PFSK-1 (cell line): ENCODE measurements around the gene LAMTOR3.

Experiments used
- POLR2AphosphoS5 ChIP-seq: IDR thresholded peaks from 2 replicates; pipeline ENCODE4 v1.6.1; 2012; ENCODE audit warnings: low read depth, mild to moderate bottlenecking, control low read depth, low read length, moderate library complexity
- TAF1 ChIP-seq: IDR thresholded peaks from 2 replicates; pipeline ENCODE4 v1.6.1; 2012; ENCODE audit warnings: low read length, control low read depth, borderline replicate concordance; ENCODE audit not compliant: insufficient read depth
- TF ChIP-seq, protein P1 (sequence below), 2 experiments: IDR thresholded peaks; 2 replicates each; pipeline versions ENCODE4 v1.6.1 to v1.8.0; 2011 to 2012; ENCODE audit warnings: low read depth in 2 of 2, low read length in 2 of 2, control low read depth in 1 of 2, inconsistent platforms in 1 of 2, mild to moderate bottlenecking in 1 of 2, moderate library complexity in 1 of 2; ENCODE audit not compliant: insufficient read depth in 1 of 2

DNA sequence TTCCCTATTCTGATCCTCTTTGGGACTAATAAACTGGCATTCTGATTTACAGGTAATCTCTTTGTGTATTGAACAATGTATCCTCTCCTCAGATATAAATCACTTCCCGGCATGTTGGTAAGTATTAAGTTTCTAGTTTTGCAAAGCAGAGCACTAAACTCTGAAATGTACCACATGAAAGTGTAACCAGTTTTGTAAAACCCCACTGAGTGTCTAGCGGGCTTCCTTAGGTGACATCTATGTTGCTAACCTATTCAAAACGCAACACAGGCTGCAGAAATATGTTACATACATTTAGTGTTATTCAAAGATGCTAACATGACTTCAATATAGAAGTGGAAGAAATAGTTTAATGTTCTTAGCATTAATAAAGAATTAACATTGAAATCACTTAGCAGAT lies 26.9 kb upstream of the LAMTOR3 start:
- TF ChIP-seq TAF1 (no peak), POLR2AphosphoS5 (no peak)
- TF ChIP-seq, protein P1, sequence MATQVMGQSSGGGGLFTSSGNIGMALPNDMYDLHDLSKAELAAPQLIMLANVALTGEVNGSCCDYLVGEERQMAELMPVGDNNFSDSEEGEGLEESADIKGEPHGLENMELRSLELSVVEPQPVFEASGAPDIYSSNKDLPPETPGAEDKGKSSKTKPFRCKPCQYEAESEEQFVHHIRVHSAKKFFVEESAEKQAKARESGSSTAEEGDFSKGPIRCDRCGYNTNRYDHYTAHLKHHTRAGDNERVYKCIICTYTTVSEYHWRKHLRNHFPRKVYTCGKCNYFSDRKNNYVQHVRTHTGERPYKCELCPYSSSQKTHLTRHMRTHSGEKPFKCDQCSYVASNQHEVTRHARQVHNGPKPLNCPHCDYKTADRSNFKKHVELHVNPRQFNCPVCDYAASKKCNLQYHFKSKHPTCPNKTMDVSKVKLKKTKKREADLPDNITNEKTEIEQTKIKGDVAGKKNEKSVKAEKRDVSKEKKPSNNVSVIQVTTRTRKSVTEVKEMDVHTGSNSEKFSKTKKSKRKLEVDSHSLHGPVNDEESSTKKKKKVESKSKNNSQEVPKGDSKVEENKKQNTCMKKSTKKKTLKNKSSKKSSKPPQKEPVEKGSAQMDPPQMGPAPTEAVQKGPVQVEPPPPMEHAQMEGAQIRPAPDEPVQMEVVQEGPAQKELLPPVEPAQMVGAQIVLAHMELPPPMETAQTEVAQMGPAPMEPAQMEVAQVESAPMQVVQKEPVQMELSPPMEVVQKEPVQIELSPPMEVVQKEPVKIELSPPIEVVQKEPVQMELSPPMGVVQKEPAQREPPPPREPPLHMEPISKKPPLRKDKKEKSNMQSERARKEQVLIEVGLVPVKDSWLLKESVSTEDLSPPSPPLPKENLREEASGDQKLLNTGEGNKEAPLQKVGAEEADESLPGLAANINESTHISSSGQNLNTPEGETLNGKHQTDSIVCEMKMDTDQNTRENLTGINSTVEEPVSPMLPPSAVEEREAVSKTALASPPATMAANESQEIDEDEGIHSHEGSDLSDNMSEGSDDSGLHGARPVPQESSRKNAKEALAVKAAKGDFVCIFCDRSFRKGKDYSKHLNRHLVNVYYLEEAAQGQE (IDR thresholded peaks at IDR 0.05; ENCODE audit: insufficient read depth in 1 of 2, low read depth in 2 of 2, low read length in 2 of 2): no peak
